ENCODE data around the gene ARHGEF11.

The ARHGEF11 gene

DNA sequence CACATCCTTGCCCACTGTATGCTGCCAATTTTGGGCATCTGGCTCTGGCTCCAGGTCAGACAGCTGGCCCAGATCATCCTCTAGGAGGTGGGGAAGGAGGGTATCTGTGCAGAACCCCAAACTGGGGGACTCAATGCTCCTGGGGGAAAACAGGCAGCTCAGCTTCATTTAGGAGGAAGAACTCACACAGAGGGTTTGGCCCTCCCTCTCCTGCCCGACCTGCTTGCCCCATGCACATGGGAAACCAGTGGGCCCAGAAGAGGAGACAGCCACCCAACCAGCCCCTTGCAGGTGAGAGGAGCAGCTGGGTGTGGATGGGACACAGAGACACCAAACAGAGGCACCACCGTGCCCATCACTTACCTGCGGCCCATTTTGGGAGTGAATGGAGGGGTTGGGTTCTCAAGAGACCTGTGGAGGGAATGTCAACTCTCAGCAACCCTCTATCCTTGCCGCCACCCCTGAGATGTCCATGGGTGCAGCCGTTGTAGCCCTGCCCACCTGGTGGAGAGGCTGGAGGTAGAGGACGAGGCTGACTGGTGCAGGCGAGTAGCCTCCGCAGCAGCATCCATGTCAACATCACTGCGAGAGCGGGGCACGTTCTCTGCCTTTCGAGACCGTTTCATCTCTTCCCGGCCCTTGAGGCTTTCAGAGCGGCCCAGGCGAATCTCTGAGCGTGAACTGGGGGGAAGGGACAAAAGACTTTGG, 97.6 kb downstream of the ARHGEF11 start:
- DNase-seq: no peak

GRCh38 chr1:156947127-156947526, 98.4 kb downstream of the ARHGEF11 start:
- no peak for DNase-seq

GRCh38 chr1:156945881-156946661, 99.5 kb downstream of the ARHGEF11 start:
- DNase-seq: no peak

GRCh38 chr1:156944848-156945247, 100.7 kb downstream of the ARHGEF11 start:
- no peak for DNase-seq

DNA sequence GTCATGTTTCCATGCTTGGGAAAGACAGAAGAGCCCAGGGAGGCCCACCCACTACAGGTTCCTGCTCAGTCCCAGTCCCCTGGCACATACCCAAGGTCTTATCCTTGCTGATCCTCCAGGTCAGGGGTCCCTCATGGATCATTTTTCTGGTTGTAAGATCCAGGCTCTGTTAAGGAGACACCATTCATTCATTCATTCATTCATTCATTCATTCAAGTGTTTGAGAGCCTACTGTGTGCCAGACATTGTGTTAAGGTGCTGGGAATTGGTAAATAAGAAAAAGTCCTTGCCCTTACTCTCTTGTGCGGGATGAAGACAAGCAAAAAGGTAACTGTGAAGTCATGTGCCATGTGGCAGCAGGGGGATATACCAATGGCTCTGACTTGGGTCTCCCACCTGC, 101.3 kb downstream of the ARHGEF11 start:
- DNase-seq: no peak

- DNase-seq: no peak
These were observed 101.8 kb downstream of the ARHGEF11 start for GRCh38 chr1:156943756-156944155.

DNA sequence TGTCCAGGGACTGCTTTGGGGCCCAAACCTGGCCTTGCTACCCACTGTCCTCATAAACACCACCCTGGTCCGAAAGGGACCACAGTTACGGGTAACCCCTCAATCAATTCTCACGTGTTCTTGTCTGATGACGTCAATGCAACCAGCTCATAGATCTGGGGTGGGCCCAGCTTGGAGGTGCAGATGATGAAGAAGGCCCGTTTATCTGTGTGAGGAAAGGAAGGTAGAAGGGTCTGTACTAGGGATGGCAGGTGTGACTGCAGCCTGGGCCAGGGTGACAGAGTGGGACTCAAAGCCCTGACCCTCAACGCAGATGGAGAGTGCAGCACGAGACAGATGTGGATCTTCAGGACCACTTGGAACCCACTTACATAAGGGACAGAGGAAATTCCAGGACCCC, 103.0 kb downstream of the ARHGEF11 start:
- DNase-seq: no peak

GRCh38 chr1:156942176-156942575, 103.4 kb downstream of the ARHGEF11 start:
- no peak for DNase-seq

DNA sequence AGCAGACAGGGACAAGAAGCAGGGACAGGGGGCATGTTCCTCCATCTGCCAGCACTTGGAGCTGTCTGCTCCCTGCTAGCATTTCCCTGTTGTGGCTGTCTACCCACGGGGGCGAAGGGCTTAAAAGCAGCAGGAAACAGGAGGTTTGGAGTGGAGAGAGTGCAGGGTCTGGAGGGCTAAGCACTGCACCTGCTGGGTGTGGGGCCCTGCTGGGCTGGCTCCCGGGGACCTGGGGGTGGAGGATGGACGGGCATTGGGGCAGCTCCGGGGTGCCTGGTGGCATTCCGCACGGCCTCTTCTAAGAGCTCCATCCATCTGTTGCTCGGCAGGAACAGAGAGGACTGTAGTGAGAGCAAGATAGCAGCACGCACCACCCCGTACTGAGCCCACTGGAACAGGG, 103.9 kb downstream of the ARHGEF11 start:
- no peak for DNase-seq

DNA sequence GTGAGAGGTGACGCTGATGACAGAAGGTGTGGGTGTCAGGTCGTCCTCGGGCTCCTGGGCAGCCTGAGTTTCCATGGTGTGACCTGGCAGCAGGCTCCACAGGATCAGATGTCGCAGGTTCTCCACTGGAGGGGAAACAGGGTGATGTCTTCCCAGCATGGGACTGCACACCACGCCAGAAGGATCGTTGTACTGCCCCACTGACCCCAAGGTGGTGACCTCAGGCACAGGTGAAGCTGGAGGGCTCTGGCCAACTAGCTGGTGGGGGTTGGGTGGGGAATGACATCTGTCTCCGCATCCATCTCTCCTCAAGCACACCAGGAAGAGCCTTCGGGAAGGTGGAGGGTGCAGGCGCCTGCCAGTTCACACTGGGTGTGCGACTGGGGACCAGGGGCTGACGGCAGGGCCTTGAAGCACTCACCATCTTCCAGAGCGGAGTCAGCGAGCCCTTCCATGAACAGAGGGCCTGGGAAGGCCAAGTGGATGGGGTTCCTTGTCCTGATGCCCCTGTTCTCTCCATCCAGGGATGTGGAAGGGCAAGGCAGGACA, 105.7 kb downstream of the ARHGEF11 start:
- no peak for DNase-seq

- no peak for DNase-seq
These were observed 106.7 kb downstream of the ARHGEF11 start for GRCh38 chr1:156938813-156939212.

DNA sequence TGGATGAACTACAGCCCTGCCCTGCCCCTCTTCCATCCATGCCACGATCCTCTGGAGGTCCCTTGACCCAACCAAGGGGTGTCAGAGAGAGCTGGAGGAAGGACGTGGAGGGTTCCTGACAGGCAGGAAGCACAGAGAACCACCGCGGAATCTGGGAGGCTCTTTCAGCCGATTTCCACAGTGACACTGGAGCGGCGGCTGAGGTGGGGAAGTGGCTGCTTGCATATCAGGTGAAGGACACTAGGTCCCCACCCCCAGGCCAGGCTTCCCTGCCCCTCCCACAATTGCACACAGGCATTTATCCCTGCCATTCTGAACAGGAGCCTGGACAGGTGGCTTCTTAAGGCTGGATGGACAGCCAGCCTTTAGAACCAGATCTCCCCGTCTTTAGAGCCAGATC, 107.7 kb downstream of the ARHGEF11 start:
- DNase-seq: no peak

- no peak for DNase-seq
These were observed 108.8 kb downstream of the ARHGEF11 start for GRCh38 chr1:156936721-156937220.

DNA sequence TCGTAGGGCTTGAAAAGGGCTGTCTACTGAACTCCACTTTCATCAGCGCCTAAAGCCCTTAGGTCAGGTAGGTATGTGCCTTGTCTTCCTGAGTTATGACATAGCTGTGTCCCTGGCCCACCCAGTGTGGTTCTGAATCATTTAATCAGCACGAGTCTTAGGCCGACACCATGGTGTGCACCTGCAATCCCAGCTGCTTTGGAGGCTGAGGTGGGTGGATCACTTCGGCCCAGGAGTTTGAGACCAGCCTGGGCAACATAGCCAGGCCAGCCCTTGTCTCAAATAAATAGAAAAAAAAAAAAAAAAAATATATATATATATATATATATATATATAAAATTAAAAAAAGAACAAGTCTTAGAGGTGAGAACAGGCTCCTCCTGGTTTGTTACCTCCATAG, 109.4 kb downstream of the ARHGEF11 start:
- no peak for DNase-seq

DNA sequence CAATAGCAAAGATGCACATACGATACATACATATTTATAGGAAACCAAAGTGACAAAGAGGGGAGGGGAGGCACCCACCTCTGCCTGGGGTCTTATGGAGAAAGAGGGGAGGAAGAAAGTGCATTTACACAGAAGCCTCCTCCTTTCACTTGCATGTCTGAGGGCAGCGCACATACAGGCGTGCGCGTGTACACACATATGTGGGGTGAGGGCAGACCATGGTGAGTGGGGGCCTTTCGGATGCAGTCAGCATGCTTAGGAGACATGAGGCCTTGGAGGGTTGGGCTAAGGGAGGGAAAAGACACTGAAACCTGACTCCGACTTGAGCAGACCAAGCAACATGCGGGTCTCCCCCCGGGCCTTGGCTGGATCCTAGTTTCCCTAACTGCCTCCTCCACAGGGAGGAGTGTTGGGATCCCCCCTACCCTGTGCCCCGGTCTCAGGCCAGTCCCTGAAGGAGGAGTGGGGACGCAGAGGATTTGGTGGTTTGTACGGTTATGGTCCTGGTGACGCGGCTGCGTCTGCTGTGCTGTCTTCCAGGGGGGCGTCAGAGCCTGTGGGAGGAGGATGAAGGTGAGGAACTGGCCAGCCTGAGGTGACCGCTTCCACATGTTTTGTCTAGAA, 109.9 kb downstream of the ARHGEF11 start:
- no peak for DNase-seq

DNA sequence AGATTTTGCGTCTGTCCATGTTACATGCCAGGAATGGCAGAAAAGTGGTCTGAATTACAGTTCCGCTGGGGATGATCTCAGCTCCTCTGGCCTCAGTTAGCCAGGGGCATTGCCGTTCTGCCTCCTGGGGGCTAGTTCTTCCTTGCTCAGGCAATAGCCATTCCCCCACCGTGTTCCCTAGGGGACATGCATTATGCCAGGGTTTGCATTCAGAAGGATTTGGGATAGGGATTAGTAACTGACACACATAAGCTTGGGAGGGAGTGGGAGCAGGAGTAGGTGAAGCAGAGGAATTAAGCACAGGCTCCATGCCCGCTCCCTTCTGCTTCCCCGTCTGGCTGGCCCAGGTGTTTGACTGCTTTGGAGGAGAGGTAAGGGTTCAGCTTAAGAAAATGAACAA, 112.4 kb downstream of the ARHGEF11 start:
- no peak for DNase-seq

GRCh38 chr1:156931974-156932710, 113.4 kb downstream of the ARHGEF11 start:
- DNase-seq: no peak

- no peak for DNase-seq
These were observed 114.2 kb downstream of the ARHGEF11 start for GRCh38 chr1:156931211-156931952.

DNA sequence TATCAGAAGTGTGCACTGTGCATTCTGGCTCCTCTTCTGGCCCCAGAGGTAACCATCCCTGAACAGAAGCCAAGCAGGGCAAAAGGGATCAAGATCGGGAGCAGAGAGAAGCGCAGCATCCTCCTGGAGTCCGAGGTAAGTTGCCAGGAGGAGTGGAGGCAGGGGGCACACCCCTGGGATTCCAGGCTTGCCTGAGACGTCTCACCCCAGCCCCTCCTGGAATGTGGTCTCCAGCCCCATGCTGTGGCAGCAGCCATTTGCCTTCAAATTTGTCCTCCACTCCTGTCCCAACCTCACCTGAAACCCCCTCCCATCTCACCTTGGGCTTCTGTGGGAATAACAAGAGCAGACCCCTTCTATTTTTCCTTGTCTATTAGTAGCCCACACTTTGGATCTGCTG, 115.1 kb downstream of the ARHGEF11 start:
- no peak for DNase-seq

GRCh38 chr1:156929596-156930238, 115.8 kb downstream of the ARHGEF11 start:
- no peak for DNase-seq

DNA sequence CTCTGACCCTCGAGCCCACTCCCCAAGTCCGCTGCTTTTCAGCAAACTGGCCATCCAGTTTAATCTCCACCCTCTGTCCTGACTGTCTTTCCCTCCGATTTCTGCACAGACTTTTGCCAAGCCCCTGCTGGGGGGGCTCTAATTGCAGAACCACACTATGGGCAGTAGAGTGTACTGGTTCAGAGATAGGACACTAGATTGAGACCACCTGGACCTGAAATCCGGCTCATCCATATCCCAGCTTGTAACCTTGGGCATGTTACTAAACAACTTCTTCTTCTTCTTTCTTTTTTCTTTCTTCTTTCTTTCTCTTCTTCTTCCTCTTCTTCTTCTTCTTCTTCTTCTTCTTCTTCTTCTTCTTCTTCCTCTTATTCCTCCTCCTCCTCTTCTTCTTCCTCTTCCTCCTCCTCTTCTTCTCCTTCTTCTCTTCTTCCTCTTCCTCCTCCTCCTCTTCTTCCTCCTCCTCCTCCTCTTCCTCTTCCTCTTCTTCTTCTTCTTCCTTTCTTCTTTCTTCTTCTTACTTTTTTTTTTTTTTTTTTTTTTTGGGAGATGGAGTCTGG, 117.4 kb downstream of the ARHGEF11 start:
- DNase-seq: no peak

Data from activated T-cell treated with anti-CD3 and anti-CD28 coated beads for 4 hours (primary cell).